ENCODE measurements around the gene STC2. TPM values are rescaled to one million over a fixed set of nuclear protein-coding genes. Genes with fewer than 3 reads are reported as not detected.

Gene STC2
- total RNA-seq, 4 donors from 2014 or later = 3.2 to 29.1 (median 9.9) TPM

DNA sequence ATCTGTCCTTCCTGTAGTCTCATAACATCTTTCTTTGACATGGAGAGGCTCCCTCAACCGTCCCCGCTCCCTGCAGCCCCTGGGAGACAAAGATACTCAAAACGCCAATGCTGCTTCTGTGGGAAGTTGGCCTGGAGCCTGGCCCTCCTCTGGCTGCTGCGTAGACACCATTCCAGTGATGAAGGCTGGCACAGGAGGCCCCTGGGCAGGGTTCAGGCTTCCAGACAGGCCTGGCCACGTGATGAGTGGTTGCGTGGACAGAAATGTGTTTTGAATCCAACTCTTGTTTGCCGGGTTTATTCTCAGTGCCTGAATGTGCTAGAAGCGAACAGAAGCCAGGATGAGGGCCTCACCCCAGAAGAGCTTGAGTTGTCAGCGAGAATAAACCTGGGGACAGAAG, 50.0 kb downstream of the STC2 start:
- intact Hi-C loops (cut with DNase I; ENCODE audit: low total_unique reads) = no loop called here
- no peak for DNase-seq (ENCODE audit: low spot score in 2 of 2)
- 58 to 61% methylated on average over 9 of the region's 9 CpGs for WGBS, 2 donors
- H3K4me3 ChIP-seq (ENCODE audit: low read depth, poor library complexity, severe bottlenecking) = no peak overlapping the region
- TF ChIP-seq CTCF (IDR thresholded peaks at IDR 0.05) = no peak
- no peak for TF ChIP-seq POLR2A (IDR thresholded peaks at IDR 0.05)

DNA sequence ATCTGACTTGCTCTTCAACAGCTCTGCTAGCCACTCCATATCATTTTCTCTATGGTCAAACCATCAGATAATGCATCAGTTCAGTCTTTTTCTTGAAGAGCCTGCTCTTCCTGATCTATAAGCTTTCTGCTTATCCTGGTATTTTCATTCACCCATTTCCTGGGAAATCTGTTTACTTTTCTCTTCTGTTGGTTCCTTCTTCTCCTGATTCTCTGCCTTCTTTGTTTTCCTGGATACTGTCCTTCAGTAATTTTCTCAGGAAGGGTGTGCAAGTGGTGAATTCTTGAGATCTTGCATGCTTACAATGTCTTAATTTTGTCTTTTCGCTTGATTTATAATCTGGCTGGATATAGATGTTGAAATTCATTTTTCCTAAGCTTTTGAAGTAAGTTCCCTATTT, 53.4 kb downstream of the STC2 start:
- DNase-seq (ENCODE audit: low spot score in 2 of 2) = no peak
- 74 to 91% methylated on average over 1 of the region's 1 CpG for WGBS, 2 donors
- TF ChIP-seq CTCF (IDR thresholded peaks at IDR 0.05) (no peak), POLR2A (IDR thresholded peaks at IDR 0.05) (no peak)
- no peak overlapping the region for H3K4me3 ChIP-seq (ENCODE audit: low read depth, poor library complexity, severe bottlenecking)
- intact Hi-C loops (cut with DNase I; ENCODE audit: low total_unique reads) = no loop called here

- intact Hi-C loops (cut with DNase I; ENCODE audit: low total_unique reads) = no loop called here
- no peak for DNase-seq (ENCODE audit: low spot score in 2 of 2)
- TF ChIP-seq POLR2A (IDR thresholded peaks at IDR 0.05) (no peak), CTCF (IDR thresholded peaks at IDR 0.05) (no peak)
- WGBS, 2 donors = 69 to 79% methylated on average over 10 of the region's 10 CpGs
- H3K4me3 ChIP-seq (ENCODE audit: low read depth, poor library complexity, severe bottlenecking) = no peak overlapping the region
Observed at GRCh38 chr5:173271419-173271818, 56.8 kb downstream of the STC2 start.

GRCh38 chr5:173268750-173269432, 59.3 kb downstream of the STC2 start:
- no peak for TF ChIP-seq CTCF (IDR thresholded peaks at IDR 0.05)
- no peak for TF ChIP-seq POLR2A (IDR thresholded peaks at IDR 0.05)
- intact Hi-C loops (cut with DNase I; ENCODE audit: low total_unique reads) = no loop called here
- no peak overlapping the region for H3K4me3 ChIP-seq (ENCODE audit: low read depth, poor library complexity, severe bottlenecking)
- DNase-seq (ENCODE audit: low spot score in 2 of 2) = no peak
- 71 to 72% methylated on average over 14 of the region's 14 CpGs for WGBS, 2 donors

- H3K4me3 ChIP-seq (ENCODE audit: low read depth, poor library complexity, severe bottlenecking) = no peak overlapping the region
- TF ChIP-seq POLR2A (IDR thresholded peaks at IDR 0.05) = no peak
- no peak for TF ChIP-seq CTCF (IDR thresholded peaks at IDR 0.05)
- WGBS, 2 donors = 50 to 55% methylated on average over 10 of the region's 10 CpGs
- intact Hi-C loops (cut with DNase I; ENCODE audit: low total_unique reads) = no loop called here
- DNase-seq (ENCODE audit: low spot score in 2 of 2) = no peak
Observed at GRCh38 chr5:173265433-173265832, 62.8 kb downstream of the STC2 start.

Small RNA genes within 50 kb of the gene (microRNA-seq; reads per million reads assigned to microRNA genes)
- gene MIR8056 (ENCODE audit: borderline number of aligned reads in 1 of 2, borderline replicate concordance in 2 of 2) = 0 reads per million in 2 donors

Other genes starting within 250 kb of the STC2 start
- 1 to 10 TPM; 4.8 to 8.6 (median 5.5) TPM for gene BNIP1, start 183.9 kb downstream of the STC2 start, total RNA-seq
- not detected for gene NKX2-5, start 93.2 kb downstream of the STC2 start, total RNA-seq